GM23248 (cell line): ENCODE results near the gene C1D.

ENCODE experiments used
- EZH2 ChIP-seq: fragments of 200-600 bp; sonication (generic); IDR thresholded peaks from 2 replicates; pipeline ENCODE4 v1.6.1; 2018; ENCODE audit warnings: antibody characterized with exemption, mild to moderate bottlenecking; ENCODE audit not compliant: insufficient read depth, poor library complexity, severe bottlenecking
- EZH2phosphoT487 ChIP-seq: fragments of 200-600 bp; sonication (generic); IDR thresholded peaks from 2 replicates; pipeline ENCODE4 v1.6.1; 2018; ENCODE audit warnings: antibody characterized with exemption, moderate library complexity, mild to moderate bottlenecking, low read depth; ENCODE audit not compliant: insufficient read depth

- no peak for TF ChIP-seq EZH2
- no peak for TF ChIP-seq EZH2phosphoT487
Measured at GRCh38 chr2:68027959-68028358, 34.8 kb downstream of the C1D start.
